ENCODE results near the gene KLHL3.
"Not testable (repeated sequence)": the region's sequence is repeated elsewhere in the genome, so short reads cannot be mapped to it uniquely, and the experiment has no call there.

KLHL3 gene

GRCh38 chr5:137667341-137667740 lies 68.5 kb downstream of the KLHL3 start:
- DNase-seq (ENCODE audit: low spot score) = no peak

- DNase-seq (ENCODE audit: low spot score) = no peak
Measured at GRCh38 chr5:137666901-137667300, 69.0 kb downstream of the KLHL3 start.

DNA sequence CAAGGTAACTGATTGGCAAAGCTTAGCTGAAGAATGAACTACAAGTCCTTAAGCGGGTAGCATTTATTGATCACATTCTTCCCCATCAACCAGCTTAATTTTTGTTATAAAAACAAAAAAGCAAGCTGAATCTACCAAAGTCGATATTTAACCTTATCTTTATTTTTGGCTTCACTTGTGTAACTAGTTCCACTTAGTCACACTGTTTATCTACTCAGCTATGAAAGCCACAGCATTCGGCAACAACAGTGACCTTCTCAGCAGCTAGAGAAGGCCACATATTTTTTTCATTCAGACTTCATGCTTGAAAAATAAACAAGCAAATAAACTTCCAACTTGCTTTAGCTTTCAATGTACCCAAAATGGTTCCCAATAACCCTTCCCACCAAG lies 69.4 kb downstream of the KLHL3 start:
- no peak for DNase-seq (ENCODE audit: low spot score)

DNA sequence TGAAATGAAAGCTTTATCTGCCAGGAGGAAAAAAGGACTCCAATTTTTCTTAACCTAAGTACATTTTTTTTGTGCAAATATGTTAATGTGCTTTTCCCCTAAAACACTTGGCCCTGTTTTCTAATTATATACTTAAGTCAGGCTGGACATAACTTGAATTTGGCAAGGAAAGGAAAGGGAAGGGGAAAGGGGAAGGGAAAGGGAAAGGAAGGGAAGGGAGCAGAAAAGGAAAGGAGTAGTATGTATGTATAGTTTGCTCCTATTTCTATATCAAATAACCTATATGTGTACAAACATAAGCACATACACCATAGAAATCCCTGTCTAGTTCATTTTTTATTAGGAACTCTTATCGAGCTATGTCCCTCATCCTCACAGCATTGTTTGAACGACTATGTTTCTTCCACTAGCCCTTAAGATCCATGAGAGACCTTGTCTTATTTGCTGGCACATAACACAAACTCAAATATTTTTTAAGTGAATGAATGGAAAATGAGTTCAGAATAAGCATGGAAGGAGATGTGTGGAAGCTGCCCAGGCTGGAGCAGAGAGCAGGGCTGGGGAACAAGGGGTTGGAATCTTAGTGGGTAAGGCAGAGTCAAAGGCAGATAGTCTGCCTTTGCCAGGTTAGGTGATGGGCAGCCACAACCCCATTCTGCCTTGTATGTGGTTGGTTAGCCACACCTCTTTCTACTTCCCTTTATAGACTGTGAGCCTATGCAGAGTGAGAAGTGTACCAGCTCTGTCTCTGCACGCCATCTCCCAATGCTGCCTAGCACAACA lies 70.0 kb downstream of the KLHL3 start:
- no peak for DNase-seq (ENCODE audit: low spot score)

DNA sequence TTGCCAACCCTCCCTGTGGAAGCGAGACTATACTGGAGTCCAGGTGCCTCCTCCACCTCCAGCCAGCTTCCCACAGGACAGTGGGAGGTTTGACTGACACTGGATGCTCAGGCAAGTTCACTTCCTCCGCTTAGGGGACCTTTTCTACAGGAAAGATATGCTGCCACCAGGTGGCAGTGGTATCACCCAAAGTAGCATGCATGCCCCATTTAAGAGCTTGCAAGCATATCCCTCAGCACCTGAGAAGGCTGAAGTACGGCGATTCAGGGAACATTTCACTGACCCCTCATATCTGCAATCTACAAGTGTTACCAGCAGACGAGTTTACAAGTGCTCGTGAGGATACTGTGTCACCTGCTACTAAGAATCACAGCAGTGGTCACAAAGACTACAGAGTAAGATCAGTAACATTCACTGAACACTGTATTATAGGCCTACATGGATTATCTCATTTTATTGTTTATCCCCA lies 75.5 kb downstream of the KLHL3 start:
- DNase-seq (ENCODE audit: low spot score) = peak; percentile 67

GRCh38 chr5:137659209-137659608 lies 76.7 kb downstream of the KLHL3 start:
- DNase-seq (ENCODE audit: low spot score) = no peak

- DNase-seq (ENCODE audit: low spot score) = no peak
Measured at GRCh38 chr5:137658324-137658723, 77.6 kb downstream of the KLHL3 start.

GRCh38 chr5:137657073-137657472 lies 78.8 kb downstream of the KLHL3 start:
- no peak for DNase-seq (ENCODE audit: low spot score)

GRCh38 chr5:137656558-137656957 lies 79.3 kb downstream of the KLHL3 start:
- DNase-seq (ENCODE audit: low spot score) = no peak

DNA sequence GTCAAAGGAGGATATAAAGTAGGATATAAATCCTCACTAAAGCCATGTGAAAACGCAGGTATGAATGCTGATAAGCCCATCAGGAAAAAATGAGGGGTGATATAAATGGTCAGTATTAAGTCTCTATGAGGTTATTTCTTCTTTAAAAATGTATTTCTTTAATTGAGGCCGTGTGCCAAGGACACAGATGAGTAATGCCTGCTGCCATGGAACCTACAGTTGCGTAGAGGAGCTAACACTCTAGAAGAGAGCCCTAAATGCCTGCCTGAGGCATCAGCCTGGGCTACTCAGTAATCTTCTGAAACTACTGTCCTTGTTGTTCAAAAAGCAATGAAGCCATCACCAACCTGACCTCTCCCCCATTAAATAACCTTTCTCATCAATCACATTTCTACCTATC lies 84.9 kb downstream of the KLHL3 start:
- DNase-seq (ENCODE audit: low spot score) = no peak

DNA sequence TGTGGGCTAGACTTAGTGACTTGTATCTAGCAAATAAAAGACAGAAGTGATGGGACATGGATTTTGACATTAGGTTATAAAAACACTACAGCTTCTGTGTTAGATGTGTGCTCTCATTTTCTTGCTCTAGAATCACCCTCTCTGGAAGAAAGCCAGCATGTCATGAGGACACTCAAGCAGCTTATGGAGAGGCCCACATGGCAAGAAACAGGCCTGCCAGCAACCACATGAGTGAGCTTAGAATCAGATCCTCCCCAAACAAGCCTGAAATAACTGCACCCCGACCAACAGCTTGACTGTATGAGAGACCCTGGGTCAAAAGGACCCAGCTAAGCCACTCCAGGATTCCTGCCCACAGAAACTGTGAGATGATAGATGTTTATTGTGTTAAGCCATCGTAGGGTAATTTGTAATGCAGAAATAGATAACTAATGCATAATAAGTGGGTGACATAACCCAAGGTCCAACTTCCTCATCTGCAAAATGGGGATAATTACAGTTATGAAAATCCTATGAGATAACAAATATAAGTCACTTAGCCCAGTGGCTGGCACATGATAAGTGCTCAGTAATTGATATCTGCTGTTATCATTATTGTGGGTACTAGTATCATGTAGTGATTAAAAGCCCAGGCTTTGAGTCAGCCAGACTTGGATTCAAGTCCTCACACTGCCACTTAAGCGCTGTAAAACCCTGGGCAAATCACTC lies 86.5 kb downstream of the KLHL3 start:
- DNase-seq (ENCODE audit: low spot score) = no peak

DNA sequence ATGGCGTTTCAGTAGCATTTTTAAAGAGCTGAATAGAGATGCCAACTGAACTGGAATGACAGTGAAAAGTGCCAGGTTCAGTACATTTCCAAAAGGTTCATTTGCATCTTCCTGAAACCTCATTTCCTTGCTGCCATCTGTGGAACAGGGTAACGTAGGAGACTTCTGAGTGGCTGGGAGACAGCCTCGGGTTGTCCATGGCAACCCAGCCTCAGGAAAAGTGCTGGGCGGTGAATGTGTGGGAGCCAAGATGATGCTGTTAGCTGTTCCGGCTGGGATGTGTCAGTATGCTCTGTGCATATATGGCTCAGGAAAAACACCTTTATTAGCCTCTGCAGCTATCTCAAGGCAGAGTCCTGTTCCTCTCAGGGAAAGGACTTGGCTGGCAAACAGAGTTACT lies 87.5 kb downstream of the KLHL3 start:
- no peak for DNase-seq (ENCODE audit: low spot score)

- DNase-seq (ENCODE audit: low spot score) = no peak
Measured at GRCh38 chr5:137647401-137647800, 88.5 kb downstream of the KLHL3 start.

DNA sequence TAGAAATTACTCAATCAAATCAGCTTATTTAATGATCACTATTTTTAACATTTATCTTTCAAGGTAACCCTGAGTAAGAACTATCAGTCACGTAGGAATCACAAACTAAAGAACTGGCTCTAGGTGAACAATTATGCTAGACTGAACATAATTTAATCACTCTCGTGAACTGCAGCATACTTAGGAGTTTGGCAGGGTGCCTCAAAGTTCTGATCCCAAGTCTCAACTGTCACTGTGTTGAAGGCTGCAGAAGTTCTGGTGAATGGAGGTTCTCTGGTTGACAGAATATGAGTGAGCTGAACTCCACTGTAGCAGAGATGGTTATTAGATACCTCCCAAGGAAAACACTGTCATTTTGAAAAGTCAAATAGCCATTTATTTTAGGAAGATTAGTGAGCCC lies 89.1 kb downstream of the KLHL3 start:
- DNase-seq (ENCODE audit: low spot score) = no peak

- DNase-seq (ENCODE audit: low spot score) = not testable (repeated sequence)
Measured at GRCh38 chr5:137643081-137643480, 92.8 kb downstream of the KLHL3 start.

- no peak for DNase-seq (ENCODE audit: low spot score)
Measured at GRCh38 chr5:137642091-137642490, 93.8 kb downstream of the KLHL3 start.

GRCh38 chr5:137641148-137641547 lies 94.7 kb downstream of the KLHL3 start:
- no peak for DNase-seq (ENCODE audit: low spot score)

- no peak for DNase-seq (ENCODE audit: low spot score)
Measured at GRCh38 chr5:137639645-137640044, 96.2 kb downstream of the KLHL3 start.

- no peak for DNase-seq (ENCODE audit: low spot score)
Measured at GRCh38 chr5:137638841-137639240, 97.0 kb downstream of the KLHL3 start.

DNA sequence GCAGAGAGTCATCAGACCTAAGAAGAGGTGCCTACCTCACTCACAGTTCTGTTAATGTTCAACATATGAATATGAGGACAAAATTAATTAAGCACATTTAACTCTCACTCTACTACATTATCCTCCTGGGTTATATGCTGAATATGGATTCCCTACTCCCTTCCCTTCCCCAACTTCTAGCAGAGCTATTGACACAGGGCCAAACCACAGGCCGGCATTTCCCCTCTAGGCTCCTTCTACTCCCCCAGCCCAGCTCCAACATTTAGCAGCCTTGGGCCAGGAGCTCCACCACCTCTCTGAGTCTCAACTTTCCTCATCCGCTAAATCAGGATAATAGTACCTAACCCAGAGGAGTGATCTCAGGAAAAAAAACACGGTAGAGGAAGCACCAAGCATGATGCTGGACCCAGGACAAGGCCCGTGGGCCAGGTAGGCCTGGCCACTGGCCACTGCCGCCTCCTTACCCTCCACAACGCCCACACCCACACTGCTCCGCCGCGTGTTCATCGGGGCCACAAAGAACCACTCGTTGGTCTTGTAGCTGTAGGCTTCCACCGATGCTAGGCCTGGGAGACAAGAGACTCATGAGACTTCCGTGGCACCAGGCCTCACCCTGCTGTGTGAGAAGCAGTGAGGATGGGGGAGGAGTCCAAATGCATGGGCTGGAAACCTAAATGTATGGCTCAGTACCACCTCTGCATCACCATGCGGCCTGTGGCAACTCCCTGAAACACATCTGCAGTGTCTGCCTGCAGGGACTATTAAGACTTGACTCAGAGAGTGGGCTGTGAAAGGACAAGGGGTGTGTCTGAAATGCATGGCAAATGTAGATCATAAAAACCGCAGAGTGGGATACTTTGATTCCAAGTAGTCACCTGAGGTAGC lies 98.8 kb downstream of the KLHL3 start:
- DNase-seq (ENCODE audit: low spot score) = no peak

GRCh38 chr5:137636099-137636498 lies 99.8 kb downstream of the KLHL3 start:
- DNase-seq (ENCODE audit: low spot score) = no peak

- DNase-seq (ENCODE audit: low spot score) = no peak
Measured at GRCh38 chr5:137635521-137635921, 100.4 kb downstream of the KLHL3 start.

DNA sequence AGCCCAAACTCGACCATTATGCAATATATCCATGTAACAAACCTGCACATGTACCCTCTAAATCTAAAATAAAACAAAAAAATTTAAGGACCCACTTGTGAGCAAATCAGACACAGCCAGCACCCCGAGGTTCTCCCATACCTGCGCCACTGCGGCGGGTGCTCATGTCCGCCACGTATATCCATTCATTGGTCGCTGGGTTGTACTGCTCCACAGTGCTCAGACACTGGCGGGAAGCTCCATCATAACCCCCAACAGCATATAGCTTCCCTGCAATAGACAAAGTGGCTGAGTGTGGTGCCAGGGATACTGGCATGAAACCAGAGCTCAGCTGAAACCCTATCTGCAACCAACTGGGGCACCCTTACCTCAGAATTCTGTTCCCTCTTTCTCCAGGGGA lies 102.0 kb downstream of the KLHL3 start:
- DNase-seq (ENCODE audit: low spot score) = no peak
